NCI-H524 treated with DMSO at 0.1 percent for 48 hours (cell line): ENCODE results near the gene ENDOG.
"Not testable (repeated sequence)": the region's sequence is repeated elsewhere in the genome, so short reads cannot be mapped to it uniquely, and the experiment has no call there.

ENCODE experiments used
- DNase-seq: peaks from one replicate; lab custom pipeline; 2025; lab: John Stamatoyannopoulos, UW

The ENDOG gene

GRCh38 chr9:128828719-128829452 lies 10.6 kb downstream of the ENDOG start:
- no peak for DNase-seq

DNA sequence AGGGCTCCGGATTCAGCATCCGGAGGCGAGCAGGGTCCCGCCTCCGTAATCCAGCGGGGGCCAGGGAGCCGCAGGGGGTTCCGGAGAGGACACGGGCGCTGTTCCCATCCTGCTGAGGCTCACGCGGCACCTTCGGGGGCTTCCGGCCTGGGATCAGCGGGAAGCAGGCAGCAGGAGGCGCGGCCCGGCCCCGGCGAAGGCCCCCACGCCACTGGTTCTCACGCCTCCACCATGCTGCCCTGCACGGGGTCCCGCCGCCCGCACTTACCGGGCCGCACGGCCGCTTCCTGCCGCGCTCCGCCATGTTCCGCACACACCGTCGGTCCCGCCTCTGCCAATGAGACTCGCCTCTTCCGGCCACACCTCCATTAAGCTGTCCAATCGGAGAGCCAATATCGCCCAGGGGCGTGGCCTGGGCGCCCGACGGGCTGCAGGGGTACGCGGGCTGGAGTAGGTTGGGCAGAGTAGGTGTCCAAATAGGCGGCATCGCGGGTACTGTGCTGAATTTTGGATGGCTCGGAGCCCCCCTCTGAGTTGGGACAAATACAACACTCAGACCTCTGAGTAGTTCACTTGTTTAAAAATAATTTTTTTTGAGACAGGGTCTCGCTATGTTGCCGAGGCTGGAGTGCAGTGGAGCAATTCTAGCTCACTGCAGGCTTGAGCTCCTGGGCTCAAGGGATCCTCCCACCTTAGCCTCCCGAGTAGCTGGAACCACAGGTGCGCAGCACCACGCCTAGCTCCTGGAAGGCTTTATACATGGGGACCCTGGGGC lies 11.4 kb downstream of the ENDOG start, which contains the start of gene SPOUT1:
Gene SPOUT1, minus strand, starts transcription at position 318 of the 775 bp plus-strand sequence. Its CDS starts 14 bp downstream, at position 304.
- peak; percentile 79 for DNase-seq

DNA sequence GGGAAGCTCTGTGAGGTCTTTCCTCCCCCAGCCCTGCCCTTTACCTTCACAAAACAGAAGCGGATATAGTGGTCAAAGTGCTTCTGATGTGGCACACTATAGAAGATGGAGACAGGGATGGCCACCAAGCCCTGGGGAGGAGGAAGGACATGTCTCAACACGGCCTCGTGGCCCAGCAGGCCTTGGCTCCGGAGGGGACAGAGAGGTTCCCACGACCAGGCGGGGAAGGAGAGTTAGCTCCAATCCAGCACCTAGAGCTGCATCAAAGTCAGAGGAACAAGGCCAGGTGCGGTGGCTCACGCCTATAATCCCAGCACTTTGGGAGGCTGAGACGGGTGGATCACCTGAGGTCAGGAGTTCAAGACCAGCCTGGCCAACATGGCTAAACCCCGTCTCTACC lies 15.4 kb downstream of the ENDOG start:
- DNase-seq: no peak

- no peak for DNase-seq
These were observed 17.2 kb downstream of the ENDOG start for GRCh38 chr9:128835246-128836210.

- no peak for DNase-seq
These were observed 18.3 kb downstream of the ENDOG start for GRCh38 chr9:128836509-128837145.

GRCh38 chr9:128838338-128838737 lies 20.0 kb downstream of the ENDOG start:
- no peak for DNase-seq

GRCh38 chr9:128840524-128840923 lies 22.2 kb downstream of the ENDOG start:
- DNase-seq: no peak

DNA sequence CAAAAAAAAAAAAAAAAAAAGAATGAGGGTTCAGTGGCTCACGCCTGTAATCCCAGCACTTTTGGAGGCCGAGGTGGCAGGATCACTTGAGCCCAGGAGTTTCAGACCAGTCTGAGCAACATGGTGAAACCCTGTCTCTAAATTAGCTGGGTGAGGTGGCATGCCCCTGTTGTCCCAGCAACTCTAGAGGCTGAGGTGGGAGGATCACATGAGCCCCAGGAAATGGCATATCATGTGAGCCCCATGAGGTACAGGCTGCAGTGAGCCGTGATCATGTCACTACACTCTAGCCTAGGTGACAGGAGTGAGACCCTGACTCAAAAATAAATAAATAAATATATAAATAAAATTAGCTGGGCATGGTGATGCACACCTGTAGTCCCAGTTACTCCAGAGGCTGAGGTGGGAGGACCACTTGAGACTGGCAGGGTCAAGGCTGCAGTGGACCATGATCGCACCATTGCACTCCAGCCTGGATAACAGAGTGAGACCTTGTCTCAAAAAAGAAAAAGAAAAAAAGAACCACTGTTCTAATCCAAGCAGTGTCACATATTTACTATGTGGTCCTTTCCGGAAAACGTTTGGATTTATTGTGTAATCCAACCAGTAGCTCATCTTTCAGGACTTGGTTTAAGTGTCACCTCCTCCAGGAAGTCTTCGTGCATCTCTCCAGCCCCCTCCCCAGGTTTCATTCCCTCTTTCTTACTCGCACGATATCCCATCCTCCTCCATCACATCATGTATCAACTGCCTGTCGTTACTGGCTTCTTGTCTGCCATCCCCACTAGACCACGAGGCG lies 23.6 kb downstream of the ENDOG start:
- DNase-seq: no peak

- DNase-seq: not testable (repeated sequence)
These were observed 24.9 kb downstream of the ENDOG start for GRCh38 chr9:128843171-128843570.

DNA sequence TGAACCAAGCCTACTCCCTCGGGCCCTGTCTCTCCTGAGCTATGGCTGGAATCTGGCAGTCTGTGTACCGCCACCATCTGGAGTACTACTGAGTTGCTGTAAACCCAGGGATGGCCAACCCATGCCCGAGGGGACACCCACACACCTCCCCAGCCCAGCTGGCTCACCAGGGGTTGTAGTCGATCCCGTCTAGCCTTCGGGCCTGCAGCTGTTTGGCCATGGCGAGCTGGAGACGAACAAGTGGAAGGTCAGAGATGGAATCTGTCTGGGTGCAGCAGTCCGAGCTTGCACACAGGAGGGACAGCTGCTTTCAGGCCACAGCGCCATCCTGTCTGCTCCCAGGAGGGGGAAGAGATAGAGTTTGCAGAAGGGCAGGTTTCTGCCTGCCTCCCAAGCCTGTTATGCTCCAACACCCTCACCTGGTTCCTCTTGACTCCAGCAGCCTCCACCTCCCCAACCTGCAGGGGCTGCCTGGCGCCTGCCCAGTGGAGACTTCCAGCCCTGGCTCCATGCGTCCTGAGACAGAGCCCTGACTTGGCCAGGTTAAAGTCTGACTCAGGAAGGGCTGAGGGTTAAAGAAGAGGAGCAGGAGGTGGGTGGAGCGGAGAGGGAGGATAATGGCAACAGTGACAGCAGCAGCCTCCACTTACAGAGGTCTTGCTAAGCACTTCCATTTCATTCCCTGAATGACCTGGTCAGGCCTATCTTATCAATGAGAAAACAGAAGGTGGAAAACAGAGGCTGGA lies 27.1 kb downstream of the ENDOG start:
- DNase-seq: no peak

DNA sequence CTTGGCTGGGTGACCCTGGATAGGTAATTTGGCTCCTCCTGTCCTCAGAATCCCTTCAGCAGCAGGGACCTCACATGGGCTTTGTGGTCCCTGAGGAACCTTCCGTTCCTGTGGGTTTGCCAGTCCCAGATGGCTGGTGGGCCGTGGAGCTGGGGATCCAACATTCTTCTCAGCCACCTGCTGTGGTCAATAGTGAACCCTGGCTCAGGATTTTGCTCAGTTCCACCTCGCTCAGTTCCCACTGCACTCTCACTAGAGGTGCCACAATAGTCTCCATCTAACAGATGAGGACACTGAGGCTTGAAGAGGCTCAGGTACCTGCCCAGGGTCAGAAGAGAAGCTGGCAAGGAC lies 28.4 kb downstream of the ENDOG start:
- no peak for DNase-seq

- no peak for DNase-seq
These were observed 29.5 kb downstream of the ENDOG start for GRCh38 chr9:128847803-128848202.

DNA sequence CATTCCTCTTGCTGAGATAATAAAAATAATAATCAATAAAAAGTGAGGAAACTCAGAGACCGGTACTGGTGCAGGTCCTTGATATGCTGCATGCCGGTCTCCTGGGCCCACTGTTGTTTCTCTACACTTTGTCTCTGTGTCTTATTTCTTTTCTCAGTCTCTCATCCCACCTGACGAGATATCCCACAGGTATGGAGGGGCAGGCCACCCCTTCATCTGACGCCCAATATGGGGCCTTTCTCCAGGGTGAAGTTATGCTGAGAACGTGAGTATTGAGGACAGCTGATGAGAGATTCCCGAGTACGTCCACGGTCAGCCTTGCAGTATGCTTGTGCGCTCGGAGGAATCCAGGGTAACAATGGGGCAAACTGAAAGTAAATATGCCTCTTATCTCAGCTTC lies 32.7 kb downstream of the ENDOG start:
- DNase-seq: not testable (repeated sequence)

DNA sequence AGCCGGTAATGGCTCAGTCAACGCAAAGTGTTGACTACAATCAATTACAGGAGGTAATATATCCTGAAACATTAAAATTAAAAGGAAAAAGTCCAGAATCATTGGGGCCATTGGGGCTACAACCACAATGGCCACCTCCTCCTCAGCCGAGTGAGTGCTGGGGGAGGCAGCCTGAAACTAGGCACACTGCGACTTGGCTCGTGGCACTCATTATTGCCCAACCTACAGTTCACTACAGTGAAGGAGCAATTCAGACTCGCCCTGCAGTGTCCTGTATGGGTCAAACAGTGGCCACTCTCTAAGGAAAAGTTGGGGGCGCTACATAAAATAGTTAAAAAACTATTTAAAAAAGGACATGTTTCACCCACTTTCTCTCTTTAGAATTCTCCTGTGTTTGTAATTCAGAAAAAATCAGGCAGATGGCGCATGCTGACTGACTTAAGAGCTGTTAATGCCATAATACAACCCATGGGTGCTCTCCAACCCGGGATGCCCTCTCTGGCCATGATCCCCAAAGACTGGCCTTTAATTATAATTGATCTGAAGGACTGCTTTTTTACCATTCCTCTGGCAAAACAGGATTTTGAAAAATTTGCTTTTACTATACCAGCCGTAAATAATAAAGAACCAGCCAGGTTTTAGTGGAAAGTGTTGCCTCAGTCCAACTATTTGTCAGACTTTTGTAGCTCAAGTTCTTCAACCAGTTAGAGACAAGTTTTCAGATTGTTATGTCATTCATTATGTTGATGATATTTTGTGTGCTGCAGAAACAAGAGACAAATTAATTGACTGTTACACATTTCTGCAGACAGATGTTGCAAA lies 33.7 kb downstream of the ENDOG start:
- not testable (repeated sequence) for DNase-seq

DNA sequence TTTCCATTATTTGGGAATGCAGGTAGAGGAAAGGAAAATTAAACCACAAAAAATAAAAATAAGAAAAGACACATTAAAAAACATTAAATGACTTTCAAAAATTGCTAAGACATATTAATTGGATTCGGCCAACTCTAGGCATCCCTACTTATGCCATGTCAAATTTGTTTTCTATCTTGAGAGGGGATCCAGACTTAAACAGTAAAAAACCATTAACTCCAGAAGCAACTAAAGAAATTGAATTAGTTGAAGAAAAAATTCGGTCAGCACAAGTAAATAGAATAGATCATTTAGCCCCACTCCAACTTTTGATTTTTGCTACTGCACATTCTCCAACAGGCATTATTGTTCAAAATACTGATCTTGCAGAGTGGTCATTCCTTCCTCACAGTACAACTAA lies 34.3 kb downstream of the ENDOG start:
- DNase-seq: not testable (repeated sequence)

DNA sequence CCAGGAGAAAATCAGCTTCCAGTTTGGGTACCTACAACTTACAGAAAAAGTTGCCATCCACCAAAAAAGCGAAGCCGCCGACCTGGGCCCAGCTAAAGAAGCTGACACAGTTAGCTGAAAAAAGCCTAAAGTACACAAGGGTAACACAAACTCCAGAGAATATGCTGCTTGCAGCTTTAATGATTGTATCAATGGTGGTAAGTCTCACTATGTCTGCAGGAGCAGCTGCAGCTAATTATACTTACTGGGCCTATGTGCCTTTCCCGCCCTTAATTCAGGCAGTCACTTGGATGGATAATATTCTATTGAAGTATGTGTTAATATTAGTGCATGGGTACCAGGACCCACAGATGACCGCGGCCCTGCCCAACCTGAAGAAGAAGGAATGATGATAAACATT lies 36.2 kb downstream of the ENDOG start:
- not testable (repeated sequence) for DNase-seq

DNA sequence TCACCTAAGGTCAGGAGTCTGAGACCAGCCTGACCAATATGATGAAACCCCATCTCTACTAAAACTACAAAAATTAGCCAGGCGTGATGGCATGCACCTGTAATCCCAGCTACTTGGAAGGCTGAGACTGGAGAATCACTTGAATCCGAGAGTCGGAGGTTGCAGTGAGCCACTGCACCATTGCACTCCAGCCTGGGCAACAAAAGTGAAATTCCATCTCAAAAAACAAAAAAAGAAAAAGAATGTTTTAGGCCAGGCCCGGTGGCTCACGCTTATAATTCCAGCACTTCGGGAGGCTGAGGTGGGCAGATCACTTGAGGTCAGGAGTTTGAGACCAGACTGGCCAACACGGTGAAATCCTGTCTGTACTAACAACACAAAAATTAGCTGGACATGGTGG lies 40.2 kb downstream of the ENDOG start:
- not testable (repeated sequence) for DNase-seq

GRCh38 chr9:128860937-128861336 lies 42.6 kb downstream of the ENDOG start:
- DNase-seq: no peak

GRCh38 chr9:128861501-128861900 lies 43.2 kb downstream of the ENDOG start:
- no peak for DNase-seq
